ENCODE results near the gene MID1IP1. TPM values are rescaled to one million over a fixed set of nuclear protein-coding genes. Genes with fewer than 3 reads are reported as not detected.

The MID1IP1 gene
- total RNA-seq, 2 donors from 2014 or later: 42.8 to 53.2 TPM

DNA sequence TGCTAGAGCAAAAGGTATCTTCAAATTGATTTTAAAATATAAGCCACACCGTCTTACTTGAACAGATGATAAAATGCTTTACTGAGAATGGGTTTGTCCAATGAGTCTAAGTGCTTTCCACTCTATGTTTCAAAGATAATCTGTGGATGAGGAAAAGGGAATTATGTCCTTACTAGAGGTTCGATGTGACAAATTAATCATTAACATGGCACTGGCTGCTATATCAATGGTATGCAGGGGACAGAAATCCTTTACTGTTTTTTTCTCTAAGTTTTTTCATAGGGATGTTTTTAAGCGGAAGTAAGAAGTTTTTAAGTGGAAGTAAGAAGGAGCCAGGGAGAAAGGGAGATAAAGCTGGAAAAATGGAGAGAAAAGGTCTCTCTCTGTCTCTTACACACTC lies 38.0 kb downstream of the MID1IP1 start:
- intact Hi-C loops (cut with DNase I): no loop called here
- Histone ChIP-seq H3K4me1 (peaks cover 12% of the 10 kb centered on the region), H3K27ac (no peak overlapping the region), H3K27me3 (no peaks in the 10 kb centered on the region), H3K4me3 (no peak overlapping the region), H3K9me3 (no peaks in the 10 kb centered on the region), H3K36me3 (replicated peaks in 1 of 2; ENCODE audit: insufficient read depth in 1 of 2, low read depth in 2 of 2) (no peaks in the 10 kb centered on the region)
- no peak for DNase-seq
- no peak for ATAC-seq
- 26% methylated on average over 3 of the region's 3 CpGs for WGBS, 2 donors
- TF ChIP-seq, protein P1, sequence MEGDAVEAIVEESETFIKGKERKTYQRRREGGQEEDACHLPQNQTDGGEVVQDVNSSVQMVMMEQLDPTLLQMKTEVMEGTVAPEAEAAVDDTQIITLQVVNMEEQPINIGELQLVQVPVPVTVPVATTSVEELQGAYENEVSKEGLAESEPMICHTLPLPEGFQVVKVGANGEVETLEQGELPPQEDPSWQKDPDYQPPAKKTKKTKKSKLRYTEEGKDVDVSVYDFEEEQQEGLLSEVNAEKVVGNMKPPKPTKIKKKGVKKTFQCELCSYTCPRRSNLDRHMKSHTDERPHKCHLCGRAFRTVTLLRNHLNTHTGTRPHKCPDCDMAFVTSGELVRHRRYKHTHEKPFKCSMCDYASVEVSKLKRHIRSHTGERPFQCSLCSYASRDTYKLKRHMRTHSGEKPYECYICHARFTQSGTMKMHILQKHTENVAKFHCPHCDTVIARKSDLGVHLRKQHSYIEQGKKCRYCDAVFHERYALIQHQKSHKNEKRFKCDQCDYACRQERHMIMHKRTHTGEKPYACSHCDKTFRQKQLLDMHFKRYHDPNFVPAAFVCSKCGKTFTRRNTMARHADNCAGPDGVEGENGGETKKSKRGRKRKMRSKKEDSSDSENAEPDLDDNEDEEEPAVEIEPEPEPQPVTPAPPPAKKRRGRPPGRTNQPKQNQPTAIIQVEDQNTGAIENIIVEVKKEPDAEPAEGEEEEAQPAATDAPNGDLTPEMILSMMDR (IDR thresholded peaks at IDR 0.05): no peak
- TF ChIP-seq POLR2A (IDR thresholded peaks at IDR 0.05): no peak

DNA sequence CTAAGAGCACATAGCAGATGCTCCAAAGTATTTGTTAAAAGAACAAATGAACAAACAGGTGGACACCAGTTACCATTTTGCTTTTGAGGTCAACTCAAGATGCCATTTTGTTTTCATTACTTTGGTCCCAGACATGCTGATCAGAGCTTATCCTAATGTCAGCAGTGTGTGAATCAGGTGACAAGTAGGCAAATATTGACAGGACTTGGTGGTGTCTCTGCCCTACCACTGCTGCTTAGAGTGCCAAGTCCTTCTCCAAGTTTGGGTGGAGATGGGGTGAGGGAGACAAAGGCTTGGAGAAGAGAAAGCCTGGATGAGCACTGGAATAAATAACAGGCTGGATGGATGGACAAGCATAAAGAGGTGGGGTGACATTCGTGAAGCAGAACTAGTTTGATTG lies 38.7 kb downstream of the MID1IP1 start:
- Histone ChIP-seq H3K27me3 (no peaks in the 10 kb centered on the region), H3K9me3 (no peaks in the 10 kb centered on the region), H3K36me3 (replicated peaks in 1 of 2; ENCODE audit: insufficient read depth in 1 of 2, low read depth in 2 of 2) (no peaks in the 10 kb centered on the region), H3K4me1 (peaks cover 12% of the 10 kb centered on the region), H3K27ac (no peak overlapping the region), H3K4me3 (no peak overlapping the region)
- DNase-seq: no peak
- intact Hi-C loops (cut with DNase I): no loop called here
- no peak for ATAC-seq
- TF ChIP-seq, protein P1 (IDR thresholded peaks at IDR 0.05): no peak
- no peak for TF ChIP-seq POLR2A (IDR thresholded peaks at IDR 0.05)
- WGBS, 2 donors: 67 to 81% methylated on average over 1 of the region's 1 CpG

DNA sequence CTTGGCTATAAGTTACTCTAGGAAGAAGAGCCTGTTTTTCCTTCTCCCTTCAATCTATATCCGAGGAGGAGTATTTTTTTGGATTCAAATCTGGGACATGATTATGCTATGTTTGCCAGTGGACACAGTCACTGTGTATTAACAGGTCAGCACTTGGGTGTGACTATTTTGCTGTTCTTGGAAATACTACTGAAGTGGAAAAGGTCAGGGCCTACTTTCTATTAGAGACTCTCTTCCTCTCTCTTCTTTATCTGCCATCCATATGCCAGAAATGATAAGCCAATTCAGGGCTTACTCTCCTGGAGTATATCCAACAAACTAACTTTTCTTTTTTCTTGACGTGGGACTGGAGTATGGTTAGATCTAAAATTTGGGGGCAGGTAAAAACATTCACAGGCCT lies 40.5 kb downstream of the MID1IP1 start:
- DNase-seq (no peak), ATAC-seq (no peak)
- H3K4me1 ChIP-seq: peaks cover 17% of the 10 kb centered on the region
- TF ChIP-seq, protein P1 (IDR thresholded peaks at IDR 0.05): no peak
- TF ChIP-seq POLR2A (IDR thresholded peaks at IDR 0.05): no peak
- intact Hi-C loops (cut with DNase I): no loop called here
- H3K4me3 ChIP-seq: no peak overlapping the region
- no peaks in the 10 kb centered on the region for H3K9me3 ChIP-seq
- 62 to 67% methylated on average over 2 of the region's 2 CpGs for WGBS, 2 donors
- no peak overlapping the region for H3K27ac ChIP-seq
- no peaks in the 10 kb centered on the region for H3K36me3 ChIP-seq (replicated peaks in 1 of 2; ENCODE audit: insufficient read depth in 1 of 2, low read depth in 2 of 2)
- H3K27me3 ChIP-seq: no peaks in the 10 kb centered on the region

DNA sequence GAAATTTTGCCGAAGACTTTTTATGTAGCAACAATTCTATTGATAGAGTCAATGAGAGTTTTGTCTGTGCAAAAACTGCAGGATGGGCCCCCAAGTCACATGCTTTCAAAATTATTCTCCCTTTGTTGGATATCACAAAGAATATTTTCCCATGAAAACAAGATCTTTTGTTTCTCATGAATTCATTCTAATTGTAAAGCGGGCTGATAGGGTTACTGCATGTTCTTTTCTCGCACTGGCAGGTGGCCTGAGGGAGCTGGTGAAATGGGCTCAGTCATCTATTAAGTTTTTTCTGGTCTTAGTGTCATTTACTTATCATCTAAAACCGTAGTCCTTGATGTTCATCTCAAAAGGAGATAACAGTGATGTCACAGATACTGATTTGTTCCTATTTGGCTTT lies 44.2 kb downstream of the MID1IP1 start:
- DNase-seq (no peak), ATAC-seq (no peak)
- no peaks in the 10 kb centered on the region for H3K36me3 ChIP-seq (replicated peaks in 1 of 2; ENCODE audit: insufficient read depth in 1 of 2, low read depth in 2 of 2)
- no peak overlapping the region for H3K4me3 ChIP-seq
- no peaks in the 10 kb centered on the region for H3K27me3 ChIP-seq
- intact Hi-C loops (cut with DNase I): no loop called here
- TF ChIP-seq, protein P1 (IDR thresholded peaks at IDR 0.05): no peak
- no peak for TF ChIP-seq POLR2A (IDR thresholded peaks at IDR 0.05)
- no peak overlapping the region for H3K27ac ChIP-seq
- WGBS, 2 donors: 71 to 81% methylated on average over 4 of the region's 4 CpGs
- H3K9me3 ChIP-seq: no peaks in the 10 kb centered on the region
- H3K4me1 ChIP-seq: peaks cover 17% of the 10 kb centered on the region

DNA sequence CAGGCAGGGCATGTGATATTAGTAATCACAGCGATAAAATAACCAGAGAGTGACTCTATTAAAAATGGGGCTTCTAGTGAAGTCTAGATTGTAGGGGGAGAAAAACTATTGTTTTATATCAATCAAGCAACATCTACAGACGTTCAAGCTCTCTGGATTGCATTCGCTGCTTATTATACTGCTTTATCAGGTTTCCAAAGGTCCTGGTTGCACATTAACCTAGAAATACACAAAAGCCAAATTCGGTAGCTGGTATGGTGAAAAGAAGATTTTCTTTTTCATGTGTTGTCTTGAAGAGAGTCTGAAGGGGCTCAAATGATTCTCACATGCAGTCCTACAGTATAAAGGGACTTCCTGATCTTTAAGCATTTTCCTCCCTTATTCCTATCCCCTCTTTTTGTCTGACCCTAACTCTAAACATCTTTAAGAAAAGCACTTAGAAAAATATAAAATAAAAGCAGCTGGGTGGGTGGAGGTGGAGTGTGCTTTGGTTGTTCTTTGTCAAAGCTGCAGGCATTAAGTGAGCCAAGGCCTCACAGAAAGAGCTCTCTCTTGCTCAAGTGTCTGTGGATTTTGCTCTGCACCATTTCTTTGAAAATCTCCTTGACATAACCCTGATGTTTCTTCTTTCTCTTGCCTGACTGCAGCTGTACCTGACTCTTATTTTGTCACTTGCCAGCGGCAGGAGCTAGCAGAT lies 46.1 kb downstream of the MID1IP1 start:
- Histone ChIP-seq H3K27ac (peak overlapping the region in 3 of 4 donors; percentile 39 to 70 (median 55)), H3K4me3 (no peak overlapping the region), H3K4me1 (peaks cover 17% of the 10 kb centered on the region), H3K36me3 (replicated peaks in 1 of 2; ENCODE audit: insufficient read depth in 1 of 2, low read depth in 2 of 2) (no peaks in the 10 kb centered on the region), H3K27me3 (no peaks in the 10 kb centered on the region), H3K9me3 (no peaks in the 10 kb centered on the region)
- DNase-seq: no peak
- no peak for TF ChIP-seq POLR2A (IDR thresholded peaks at IDR 0.05)
- TF ChIP-seq, protein P1 (IDR thresholded peaks at IDR 0.05): no peak
- WGBS, 2 donors: 23 to 26% methylated on average over 5 of the region's 5 CpGs
- ATAC-seq: peak; percentile 71
- intact Hi-C loops (cut with DNase I): no loop called here
